Kidney capillary endothelial cell (primary cell): ENCODE data around the gene ANGPTL3.

Source experiments
- DNase-seq: peaks from one replicate; pipeline ENCODE4 v3.0.0-alpha.2; 2018; ENCODE audit warnings: low spot score

Gene ANGPTL3

DNA sequence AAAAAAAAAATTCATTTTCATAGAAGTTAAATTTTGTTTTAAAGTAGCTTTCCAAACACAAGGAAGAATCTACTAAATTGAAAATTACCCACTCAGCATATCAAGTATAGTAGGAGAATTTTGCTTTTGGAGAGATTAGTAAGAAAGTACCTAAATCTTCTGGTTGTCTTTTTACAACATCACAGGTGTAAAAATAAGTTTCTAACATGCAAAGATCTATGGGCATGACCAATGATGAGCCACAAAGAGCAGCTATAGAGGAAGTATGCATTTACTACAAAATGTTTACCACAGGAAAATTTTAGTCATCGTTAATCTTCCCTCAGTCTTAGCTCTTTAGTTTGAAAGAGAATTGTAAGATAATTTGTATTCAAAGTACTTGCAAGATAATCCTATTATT lies 28.1 kb downstream of the ANGPTL3 start:
- no peak for DNase-seq

DNA sequence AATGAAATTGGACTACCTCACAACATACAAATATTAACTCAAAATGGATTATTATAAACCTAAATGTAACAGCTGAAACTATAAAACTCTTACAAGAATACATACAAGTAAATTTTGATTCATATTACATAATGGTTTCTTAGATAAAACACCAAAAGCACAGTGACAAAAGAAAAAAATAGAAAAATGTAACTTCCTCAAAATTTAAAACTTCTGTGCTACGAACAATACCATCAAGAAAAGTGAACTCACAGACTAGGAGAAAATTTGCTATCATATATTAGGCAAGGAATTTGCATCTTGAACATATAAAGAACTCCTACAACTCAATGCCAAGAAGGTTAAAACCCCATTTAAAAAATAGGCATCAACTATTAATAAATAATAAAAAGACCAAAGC lies 31.2 kb downstream of the ANGPTL3 start:
- no peak for DNase-seq

DNA sequence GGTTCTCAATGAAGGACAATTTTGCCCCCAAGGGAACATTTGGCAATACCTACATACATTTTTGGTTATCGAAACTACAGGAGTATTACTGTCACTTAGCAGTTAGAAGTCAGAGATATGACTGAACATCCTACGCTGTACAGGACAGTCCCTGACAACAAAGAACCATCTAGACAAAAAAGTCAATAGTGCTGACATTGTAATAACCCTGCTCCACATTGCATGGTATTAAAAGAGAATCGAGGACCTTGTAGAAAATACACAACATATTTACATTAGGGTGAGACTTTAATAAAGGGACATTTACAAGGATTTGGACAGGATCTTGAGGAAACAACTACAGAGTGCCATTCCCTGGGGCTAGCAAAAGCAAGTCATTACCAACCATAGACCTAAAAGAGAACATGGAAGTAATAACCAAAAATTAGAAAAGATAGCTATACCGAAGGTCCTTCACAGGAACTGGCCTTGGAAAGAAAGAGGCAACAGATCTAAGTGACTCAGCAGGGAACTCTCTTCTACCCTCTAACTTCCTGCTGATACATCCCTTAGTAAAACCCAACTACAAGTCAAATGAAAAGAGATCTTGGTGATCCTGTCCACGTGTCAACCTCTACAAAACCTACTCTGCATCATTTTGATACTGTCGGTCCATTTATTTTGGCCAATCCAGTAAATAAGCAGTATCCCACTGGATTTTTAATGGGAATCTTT lies 40.2 kb downstream of the ANGPTL3 start:
- DNase-seq: no peak

DNA sequence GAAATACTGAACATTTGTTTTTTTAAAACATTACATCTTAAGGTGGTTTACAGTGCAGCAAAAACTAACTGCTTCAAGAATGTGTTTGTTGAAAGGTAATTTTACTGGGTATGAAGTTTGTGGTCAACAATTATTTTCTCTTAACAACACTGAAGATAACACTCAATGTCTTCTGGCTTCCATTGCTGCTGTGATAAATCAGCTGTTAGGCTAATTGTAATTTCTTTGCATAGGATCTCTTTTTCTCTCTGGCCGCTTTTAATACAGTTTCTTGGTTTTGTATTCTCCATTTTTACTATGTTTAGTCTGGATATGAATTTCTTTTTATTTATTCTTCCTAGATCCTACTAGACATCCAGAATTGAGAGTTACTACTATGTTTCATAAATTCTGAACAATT lies 46.0 kb downstream of the ANGPTL3 start:
- no peak for DNase-seq

- DNase-seq: no peak
Observed at GRCh38 chr1:62652387-62652786, 55.1 kb downstream of the ANGPTL3 start.

DNA sequence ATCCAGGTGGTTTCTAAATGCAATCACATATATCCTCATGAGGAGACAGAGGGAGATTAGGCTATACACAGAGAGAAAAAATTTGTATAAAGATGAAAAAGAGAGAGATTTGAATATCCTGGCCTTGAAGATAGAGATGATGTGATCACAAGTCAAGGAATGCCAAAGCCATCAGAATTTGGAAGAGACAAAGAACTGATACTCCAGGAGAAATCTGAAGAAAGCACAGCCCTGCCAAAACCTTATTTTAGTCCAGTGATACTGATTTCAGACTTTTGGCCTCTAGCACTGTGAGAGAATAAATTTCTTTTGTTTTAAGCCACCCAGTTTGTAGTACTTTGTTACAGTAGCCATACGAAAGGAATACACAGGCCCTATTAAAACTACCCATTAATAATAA lies 57.4 kb downstream of the ANGPTL3 start:
- no peak for DNase-seq
